ENCODE results near the gene SERPIND1.

Gene SERPIND1

DNA sequence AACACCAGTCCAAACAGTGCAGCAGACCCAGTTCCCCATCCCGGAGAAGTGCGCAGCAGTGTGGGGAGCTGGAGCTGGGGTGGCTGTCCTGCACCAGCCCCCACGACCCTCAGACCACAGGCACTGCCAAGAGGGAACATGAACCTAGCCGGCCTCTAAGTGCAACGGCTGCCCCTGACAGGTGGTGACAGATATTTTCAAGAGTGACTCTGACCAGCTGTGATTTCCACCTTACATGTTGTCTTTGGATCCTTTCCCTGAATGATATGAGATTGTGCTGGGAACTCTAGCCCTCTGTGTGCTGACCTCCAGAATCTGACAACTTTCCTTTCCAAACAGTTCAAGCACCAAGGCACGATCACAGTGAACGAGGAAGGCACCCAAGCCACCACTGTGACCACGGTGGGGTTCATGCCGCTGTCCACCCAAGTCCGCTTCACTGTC is 12.6 kb downstream of the SERPIND1 start:
- in situ Hi-C loops (cut with MboI; ENCODE audit: low sequenced_read_pairs, unreplicated experiment): loop anchor here (25.0 kb wide), 1 partner anchor 174 kb away; no protein-coding TSS in a partner anchor

DNA sequence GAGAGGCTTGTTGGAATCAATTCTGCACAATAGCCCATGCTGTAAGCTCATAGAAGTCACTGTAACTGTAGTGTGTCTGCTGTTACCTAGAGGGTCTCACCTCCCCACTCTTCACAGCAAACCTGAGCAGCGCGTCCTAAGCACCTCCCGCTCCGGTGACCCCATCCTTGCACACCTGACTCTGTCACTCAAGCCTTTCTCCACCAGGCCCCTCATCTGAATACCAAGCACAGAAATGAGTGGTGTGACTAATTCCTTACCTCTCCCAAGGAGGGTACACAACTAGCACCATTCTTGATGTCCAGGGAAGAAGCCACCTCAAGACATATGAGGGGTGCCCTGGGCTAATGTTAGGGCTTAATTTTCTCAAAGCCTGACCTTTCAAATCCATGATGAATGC is 13.3 kb downstream of the SERPIND1 start:
- TF ChIP-seq, protein P1, sequence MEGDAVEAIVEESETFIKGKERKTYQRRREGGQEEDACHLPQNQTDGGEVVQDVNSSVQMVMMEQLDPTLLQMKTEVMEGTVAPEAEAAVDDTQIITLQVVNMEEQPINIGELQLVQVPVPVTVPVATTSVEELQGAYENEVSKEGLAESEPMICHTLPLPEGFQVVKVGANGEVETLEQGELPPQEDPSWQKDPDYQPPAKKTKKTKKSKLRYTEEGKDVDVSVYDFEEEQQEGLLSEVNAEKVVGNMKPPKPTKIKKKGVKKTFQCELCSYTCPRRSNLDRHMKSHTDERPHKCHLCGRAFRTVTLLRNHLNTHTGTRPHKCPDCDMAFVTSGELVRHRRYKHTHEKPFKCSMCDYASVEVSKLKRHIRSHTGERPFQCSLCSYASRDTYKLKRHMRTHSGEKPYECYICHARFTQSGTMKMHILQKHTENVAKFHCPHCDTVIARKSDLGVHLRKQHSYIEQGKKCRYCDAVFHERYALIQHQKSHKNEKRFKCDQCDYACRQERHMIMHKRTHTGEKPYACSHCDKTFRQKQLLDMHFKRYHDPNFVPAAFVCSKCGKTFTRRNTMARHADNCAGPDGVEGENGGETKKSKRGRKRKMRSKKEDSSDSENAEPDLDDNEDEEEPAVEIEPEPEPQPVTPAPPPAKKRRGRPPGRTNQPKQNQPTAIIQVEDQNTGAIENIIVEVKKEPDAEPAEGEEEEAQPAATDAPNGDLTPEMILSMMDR (IDR thresholded peaks at IDR 0.05; ENCODE audit: borderline replicate concordance, control extremely low read depth, extremely low read depth, insufficient read depth, missing control alignments): no peak
- in situ Hi-C loops (cut with MboI; ENCODE audit: low sequenced_read_pairs, unreplicated experiment): loop anchor here (25.0 kb wide), 1 partner anchor 175 kb away; no protein-coding TSS in a partner anchor
- no peak for DNase-seq (ENCODE audit: low spot score)

More for the DNA sequence above, 12.6 kb downstream of the SERPIND1 start:
- TF ChIP-seq, protein P1 (IDR thresholded peaks at IDR 0.05; ENCODE audit: borderline replicate concordance, control extremely low read depth, extremely low read depth, insufficient read depth, missing control alignments): no peak
- no peak for DNase-seq (ENCODE audit: low spot score)

DNA sequence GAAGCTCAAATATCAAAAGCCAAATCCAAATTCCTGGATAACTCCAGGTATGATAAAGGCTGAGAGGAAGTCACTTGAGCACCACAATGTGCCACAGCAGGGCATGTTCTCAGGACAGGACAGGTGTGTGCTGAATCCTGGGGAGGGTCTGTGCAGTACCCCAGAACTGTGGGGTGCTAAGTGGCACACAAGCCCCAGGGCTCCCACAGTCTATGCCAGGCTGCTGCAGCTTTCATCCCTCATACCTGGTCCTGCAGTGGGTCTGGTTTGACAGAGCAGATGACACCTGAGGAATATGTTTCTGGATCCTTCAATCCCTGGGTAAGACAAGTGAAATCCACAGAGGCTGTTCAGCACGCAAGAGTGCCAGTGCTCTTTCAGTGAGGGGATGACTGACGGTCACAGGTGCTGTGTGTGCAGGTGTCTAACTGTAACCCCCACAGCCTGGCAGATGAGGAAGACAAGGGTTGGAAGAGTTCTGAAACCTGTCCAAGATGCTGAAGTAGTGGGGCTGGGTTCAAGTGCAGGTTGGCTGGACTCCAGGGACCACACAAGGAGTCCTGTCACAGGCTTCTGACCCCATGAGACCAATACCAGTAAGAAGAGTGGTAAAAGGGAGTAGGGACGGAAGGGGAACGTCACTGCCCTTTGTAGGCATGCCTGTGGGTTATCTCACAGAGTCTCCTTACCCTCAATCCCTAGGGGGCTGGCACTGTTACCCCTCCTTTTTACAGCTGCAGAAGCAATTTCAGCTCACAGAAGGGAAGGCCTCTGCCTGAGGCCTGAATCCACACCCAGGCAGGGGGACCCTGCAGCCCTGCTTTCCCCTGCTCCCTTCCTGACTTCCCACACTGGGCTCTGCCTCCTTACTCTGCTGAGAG is 14.1 kb downstream of the SERPIND1 start:
- TF ChIP-seq, protein P1 (IDR thresholded peaks at IDR 0.05; ENCODE audit: borderline replicate concordance, control extremely low read depth, extremely low read depth, insufficient read depth, missing control alignments): no peak
- in situ Hi-C loops (cut with MboI; ENCODE audit: low sequenced_read_pairs, unreplicated experiment): loop anchor here (25.0 kb wide), 1 partner anchor 176 kb away; no protein-coding TSS in a partner anchor
- no peak for DNase-seq (ENCODE audit: low spot score)

DNA sequence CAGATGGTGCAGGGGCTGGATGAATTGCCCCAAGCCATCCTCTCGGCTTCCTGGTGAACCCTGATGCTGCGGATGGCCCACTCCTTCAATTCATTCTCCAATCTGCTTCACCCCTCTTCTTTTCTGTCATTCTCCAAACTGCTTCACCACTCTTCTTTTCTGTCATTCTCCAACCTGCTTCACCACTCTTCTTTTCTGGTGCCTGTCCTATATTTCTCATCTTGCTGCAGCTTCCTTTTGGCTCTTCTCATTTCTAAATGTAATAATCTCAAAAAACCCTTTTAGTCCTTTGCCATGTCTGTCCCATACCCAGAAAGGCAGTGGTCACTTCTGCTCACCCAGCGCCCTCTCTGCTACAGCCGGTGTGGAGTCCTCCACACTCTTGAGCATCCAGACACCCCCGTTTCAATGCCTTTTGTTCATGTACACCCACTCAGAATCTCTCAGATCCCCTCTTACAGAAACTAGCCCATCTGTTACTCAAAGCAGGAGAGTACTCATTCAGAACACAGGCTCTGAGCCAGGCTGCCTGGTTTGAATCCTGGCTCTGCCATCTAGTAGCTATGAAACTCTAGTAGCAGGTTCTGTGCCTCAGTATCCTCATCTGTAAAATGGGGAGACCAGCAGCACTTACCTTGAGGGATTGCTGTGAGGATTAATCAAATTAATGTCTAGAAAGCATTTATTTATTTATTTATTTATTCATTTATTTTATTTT is 14.9 kb downstream of the SERPIND1 start:
- in situ Hi-C loops (cut with MboI; ENCODE audit: low sequenced_read_pairs, unreplicated experiment): loop anchor here (25.0 kb wide), 1 partner anchor 176 kb away; no protein-coding TSS in a partner anchor
- TF ChIP-seq, protein P1 (IDR thresholded peaks at IDR 0.05; ENCODE audit: borderline replicate concordance, control extremely low read depth, extremely low read depth, insufficient read depth, missing control alignments): no peak
- no peak for DNase-seq (ENCODE audit: low spot score)

DNA sequence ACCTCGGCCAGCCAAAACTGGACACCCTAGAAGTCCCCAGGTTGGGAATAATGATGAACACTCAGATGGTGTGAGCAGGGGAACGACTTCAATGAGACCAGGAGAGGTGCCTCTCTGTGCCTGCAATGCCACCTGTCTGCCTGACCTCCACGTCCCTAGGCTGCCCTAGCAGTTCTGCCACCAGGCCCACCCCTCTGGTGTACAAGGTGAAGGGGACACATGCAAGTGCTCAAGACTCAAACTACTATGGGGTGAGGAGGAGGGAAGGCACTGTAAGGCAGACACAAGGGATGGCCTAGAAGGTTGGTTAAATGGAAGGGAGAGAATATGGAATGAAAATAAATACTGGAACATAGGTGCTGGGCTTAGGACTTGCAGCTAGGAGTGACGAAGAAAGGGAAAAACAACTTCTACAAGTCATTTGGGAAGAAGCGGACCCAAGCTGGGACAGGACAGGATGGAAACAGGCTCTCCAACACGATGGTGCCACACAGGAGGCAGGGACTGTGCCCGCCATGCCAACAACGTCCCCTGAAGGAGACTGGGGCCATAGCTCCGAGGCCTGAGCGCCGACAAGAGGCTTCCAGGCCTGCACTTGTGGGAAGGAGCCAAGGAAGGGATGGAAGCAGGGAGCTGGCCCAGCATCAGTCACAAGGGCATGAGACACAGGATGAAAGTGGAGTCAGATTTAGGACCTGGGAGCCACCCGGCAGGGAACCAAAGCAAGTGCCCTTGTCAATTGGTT is 18.5 kb downstream of the SERPIND1 start:
- TF ChIP-seq, protein P1 (IDR thresholded peaks at IDR 0.05; ENCODE audit: borderline replicate concordance, control extremely low read depth, extremely low read depth, insufficient read depth, missing control alignments): no peak
- in situ Hi-C loops (cut with MboI; ENCODE audit: low sequenced_read_pairs, unreplicated experiment): loop anchor here (25.0 kb wide), 1 partner anchor 180 kb away; no protein-coding TSS in a partner anchor
- no peak for DNase-seq (ENCODE audit: low spot score)
